Neural progenitor cell (in vitro differentiated cells): ENCODE measurements around the gene TCHP. TPM values are rescaled to one million over a fixed set of nuclear protein-coding genes. Genes with fewer than 3 reads are reported as not detected.

Experiments used
- DNase-seq: peaks from one replicate; pipeline ENCODE4 v3.0.0-alpha.2; 2016; ENCODE audit warnings: low spot score
- H2AFZ ChIP-seq: fragments of 200-600 bp; sonication (generic); replicated peaks from 2 replicates; pipeline ENCODE4 v1.6.1; 2016; ENCODE audit warnings: antibody characterized with exemption
- H3F3A ChIP-seq: fragments of 200-600 bp; sonication (generic); 2 replicates; pipeline ENCODE4 v1.6.1; 2016; ENCODE audit warnings: antibody characterized with exemption, low read depth
- H3K27ac ChIP-seq: fragments of 200-600 bp; sonication (generic); 2 replicates; pipeline ENCODE4 v1.5.1; 2016; ENCODE audit warnings: mild to moderate bottlenecking
- H3K27me3 ChIP-seq: fragments of 200-600 bp; sonication (generic); 2 replicates; pipeline ENCODE4 v1.6.1; 2016; ENCODE audit warnings: mild to moderate bottlenecking, moderate library complexity
- H3K36me3 ChIP-seq: fragments of 200-600 bp; sonication (generic); 2 replicates; pipeline ENCODE4 v1.5.1; 2016
- H3K4me1 ChIP-seq: fragments of 200-600 bp; sonication (generic); 2 replicates; pipeline ENCODE4 v1.6.1; 2016; ENCODE audit warnings: mixed run types
- H3K4me2 ChIP-seq: fragments of 200-600 bp; sonication (generic); 2 replicates; pipeline ENCODE4 v1.6.1; 2016
- H3K4me3 ChIP-seq: fragments of 200-600 bp; sonication (generic); 2 replicates; pipeline ENCODE4 v1.5.1; 2016
- H3K79me2 ChIP-seq: fragments of 200-600 bp; sonication (generic); 2 replicates; pipeline ENCODE4 v1.6.1; 2016; ENCODE audit warnings: low read depth
- H3K9ac ChIP-seq: fragments of 200-600 bp; sonication (generic); 2 replicates; pipeline ENCODE4 v1.6.1; 2016
- H3K9me3 ChIP-seq: fragments of 200-600 bp; sonication (generic); 2 replicates; pipeline ENCODE4 v1.5.1; 2016; ENCODE audit warnings: low read depth
- H4K20me1 ChIP-seq: fragments of 200-600 bp; sonication (generic); 2 replicates; pipeline ENCODE4 v1.6.1; 2016; ENCODE audit warnings: low read depth
- H3K27ac Mint-ChIP-seq: 3 replicates; pipeline ENCODE4 v1.8.0; 2021; ENCODE audit warnings: mixed read lengths
- H3K27me3 Mint-ChIP-seq: 2 replicates; pipeline ENCODE4 v1.8.0; 2022; ENCODE audit warnings: low read depth, mild to moderate bottlenecking, inconsistent platforms, moderate library complexity, mixed read lengths; ENCODE audit not compliant: insufficient read depth
- H3K36me3 Mint-ChIP-seq: 3 replicates; pipeline ENCODE4 v1.8.0; 2021; ENCODE audit warnings: mixed read lengths
- H3K4me1 Mint-ChIP-seq: 3 replicates; pipeline ENCODE4 v1.8.0; 2021; ENCODE audit warnings: mixed read lengths
- H3K4me3 Mint-ChIP-seq: 3 replicates; pipeline ENCODE4 v1.8.0; 2021; ENCODE audit warnings: mild to moderate bottlenecking, moderate library complexity, mixed read lengths
- H3K9me3 Mint-ChIP-seq: 3 replicates; pipeline ENCODE4 v1.8.0; 2020; ENCODE audit warnings: mixed read lengths
- CTCF ChIP-seq: fragments of 200-600 bp; sonication (generic); IDR thresholded peaks from 2 replicates; pipeline ENCODE4 v1.5.1; 2017; ENCODE audit warnings: antibody characterized with exemption, mild to moderate bottlenecking
- EZH2 ChIP-seq: fragments of 200-600 bp; sonication (generic); IDR thresholded peaks from 2 replicates; pipeline ENCODE4 v1.6.1; 2017; ENCODE audit warnings: antibody characterized with exemption, mild to moderate bottlenecking, moderate library complexity
- EZH2phosphoT487 ChIP-seq: fragments of 200-600 bp; sonication (generic); IDR thresholded peaks from 2 replicates; pipeline ENCODE4 v1.6.1; 2017; ENCODE audit warnings: antibody characterized with exemption
- total RNA-seq: library from RNA; depleted of rRNA; stranded (reverse); fragments of >200 nt; gene quantifications from 2 replicates; pipeline ENCODE4 v1.2.3, GENCODE V29; 2015; ENCODE audit warnings: low replicate concordance

The TCHP gene
- total RNA-seq, 1 donor from 2014 or later, result 15.2 TPM

- Histone ChIP-seq H3K4me3 (no peak overlapping the region), H3K27me3 (no peaks in the 10 kb centered on the region), H3K4me1 (no peaks in the 10 kb centered on the region), H3K27ac (no peak overlapping the region), H3K9me3 (no peaks in the 10 kb centered on the region), H4K20me1 (no peaks in the 10 kb centered on the region), H3K9ac (no peak overlapping the region), H3K79me2 (no peaks in the 10 kb centered on the region), H3K36me3 (no peaks in the 10 kb centered on the region), H3K4me2 (no peak overlapping the region), H3F3A (no peaks in the 10 kb centered on the region), H2AFZ (no peak overlapping the region)
- DNase-seq, result no peak
- Mint-ChIP-seq H3K27ac (no peak overlapping the region), H3K9me3 (no peaks in the 10 kb centered on the region), H3K4me3 (no peak overlapping the region), H3K27me3 (no peaks in the 10 kb centered on the region), H3K4me1 (no peaks in the 10 kb centered on the region), H3K36me3 (peaks cover 29% of the 10 kb centered on the region)
- TF ChIP-seq CTCF (no peak), EZH2phosphoT487 (no peak), EZH2 (no peak)
These were observed 62.3 kb downstream of the TCHP start for GRCh38 chr12:109962398-109962797.

DNA sequence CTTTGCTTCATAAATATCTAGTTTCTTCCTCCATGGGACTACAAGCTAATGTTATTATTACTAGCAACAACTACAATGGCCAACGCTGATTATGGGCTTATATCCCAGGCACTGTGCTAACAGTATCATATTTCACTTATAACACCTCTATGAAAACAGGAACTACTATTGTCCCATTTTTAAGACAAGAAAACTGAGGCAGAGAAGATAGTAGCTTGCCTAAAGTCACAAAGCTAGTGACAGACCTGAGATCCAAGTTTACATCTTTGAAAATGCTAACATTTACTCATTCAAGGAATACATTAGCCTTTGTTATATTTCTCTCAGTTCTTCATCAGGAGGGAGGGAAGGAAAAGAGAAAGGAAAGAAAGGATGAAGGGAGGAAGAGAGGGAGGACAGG is 63.3 kb downstream of the TCHP start:
- H3K9me3 ChIP-seq, result no peaks in the 10 kb centered on the region
- TF ChIP-seq EZH2phosphoT487 (no peak), CTCF (no peak), EZH2 (no peak)
- H3K4me3 Mint-ChIP-seq, result no peak overlapping the region
- no peak overlapping the region for H3K4me2 ChIP-seq
- H3K27me3 Mint-ChIP-seq, result no peaks in the 10 kb centered on the region
- peaks cover 27% of the 10 kb centered on the region for H3K36me3 Mint-ChIP-seq
- H3K27me3 ChIP-seq, result no peaks in the 10 kb centered on the region
- H4K20me1 ChIP-seq, result no peaks in the 10 kb centered on the region
- DNase-seq, result no peak
- no peak overlapping the region for H3K4me3 ChIP-seq
- H3K4me1 Mint-ChIP-seq, result no peaks in the 10 kb centered on the region
- H2AFZ ChIP-seq, result no peak overlapping the region
- no peaks in the 10 kb centered on the region for H3K9me3 Mint-ChIP-seq
- H3K36me3 ChIP-seq, result no peaks in the 10 kb centered on the region
- H3F3A ChIP-seq, result no peaks in the 10 kb centered on the region
- H3K4me1 ChIP-seq, result no peaks in the 10 kb centered on the region
- no peak overlapping the region for H3K9ac ChIP-seq
- H3K79me2 ChIP-seq, result no peaks in the 10 kb centered on the region
- no peak overlapping the region for H3K27ac ChIP-seq
- H3K27ac Mint-ChIP-seq, result no peak overlapping the region

DNA sequence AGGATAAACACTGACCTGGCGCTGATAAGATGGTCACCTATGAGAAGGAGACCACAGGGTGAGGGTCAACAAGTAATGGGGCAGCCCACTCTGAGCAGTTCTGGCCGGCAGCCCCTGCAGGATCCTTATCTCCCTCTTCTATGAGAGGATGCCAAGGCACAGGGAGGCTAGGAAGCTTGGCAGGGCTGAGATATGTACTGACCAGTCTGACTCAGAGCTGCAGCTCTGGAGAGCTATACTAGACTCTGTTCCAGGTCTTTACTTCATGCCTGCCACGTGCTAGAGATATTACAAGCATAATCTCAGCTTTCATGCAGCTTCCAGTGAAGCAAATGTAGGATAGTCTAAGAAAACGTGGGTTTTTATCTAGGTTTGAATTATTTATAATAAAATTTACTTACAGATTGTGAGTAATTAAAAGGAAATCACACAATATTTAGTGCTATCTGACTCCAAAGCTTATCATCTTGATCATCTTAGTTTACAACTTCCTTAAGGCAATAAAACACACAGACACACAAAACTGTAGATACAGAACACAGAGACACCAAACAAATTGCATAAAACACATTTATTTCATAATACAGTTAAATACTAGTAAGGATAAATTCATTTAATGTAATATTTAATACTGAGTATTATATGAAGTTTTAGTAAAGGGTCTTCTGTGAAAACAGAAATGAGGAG is 63.8 kb downstream of the TCHP start:
- Histone ChIP-seq H4K20me1 (no peaks in the 10 kb centered on the region), H3F3A (no peaks in the 10 kb centered on the region), H3K9ac (no peak overlapping the region), H3K27ac (no peak overlapping the region), H3K4me1 (no peaks in the 10 kb centered on the region), H3K27me3 (no peaks in the 10 kb centered on the region), H3K4me2 (no peak overlapping the region), H3K79me2 (no peaks in the 10 kb centered on the region), H3K4me3 (no peak overlapping the region), H2AFZ (no peak overlapping the region), H3K36me3 (no peaks in the 10 kb centered on the region), H3K9me3 (no peaks in the 10 kb centered on the region)
- H3K36me3 Mint-ChIP-seq, result peaks cover 24% of the 10 kb centered on the region
- H3K27ac Mint-ChIP-seq, result no peak overlapping the region
- TF ChIP-seq CTCF (no peak), EZH2phosphoT487 (no peak), EZH2 (no peak)
- no peaks in the 10 kb centered on the region for H3K4me1 Mint-ChIP-seq
- no peaks in the 10 kb centered on the region for H3K27me3 Mint-ChIP-seq
- DNase-seq, result no peak
- H3K4me3 Mint-ChIP-seq, result no peak overlapping the region
- no peaks in the 10 kb centered on the region for H3K9me3 Mint-ChIP-seq
